ENCODE data around the gene MIEF1.

Gene MIEF1

GRCh38 chr22:39477542-39477941 is 24.5 kb upstream of the MIEF1 start:
- H2BK120ac ChIP-seq (ENCODE audit: low read depth, low read length) = no peak overlapping the region
- no peak overlapping the region for H4K8ac ChIP-seq (ENCODE audit: low read depth, low read length)
- H3K36me3 ChIP-seq (ENCODE audit: control insufficient read depth, insufficient read depth, low read length) = no peaks in the 10 kb centered on the region
- no peak overlapping the region for H3K27ac ChIP-seq (ENCODE audit: low read depth, low read length)
- DNase-seq = no peak
- no peak overlapping the region for H3K9ac ChIP-seq (ENCODE audit: low read length)
- H3K4me3 ChIP-seq (ENCODE audit: low read length) = no peak overlapping the region
- no CpG with 5 or more reads among the region's 9 CpGs for WGBS (ENCODE audit: extremely low coverage, insufficient coverage, low lambda C conversion rate)
- no peak overlapping the region for H2AK5ac ChIP-seq (ENCODE audit: low read length)
- H3K4ac ChIP-seq (ENCODE audit: low read depth, low read length) = no peak overlapping the region
- no peak overlapping the region for H3K23ac ChIP-seq (ENCODE audit: low read length)
- no peaks in the 10 kb centered on the region for H3K79me2 ChIP-seq (ENCODE audit: control insufficient read depth, insufficient read depth, low read length)
- H3K56ac ChIP-seq (ENCODE audit: low read length) = no peak overlapping the region
- peaks cover 18% of the 10 kb centered on the region for H3K4me1 ChIP-seq (ENCODE audit: control insufficient read depth, low read depth, low read length)
- H4K5ac ChIP-seq (ENCODE audit: low read length) = no peak overlapping the region
- H2BK5ac ChIP-seq (ENCODE audit: low read length) = no peak overlapping the region
- H3K27me3 ChIP-seq (ENCODE audit: insufficient read depth, low read length, poor library complexity) = no peaks in the 10 kb centered on the region
- H3K4me2 ChIP-seq (ENCODE audit: low read length) = no peak overlapping the region
- H3K18ac ChIP-seq (ENCODE audit: low read length) = no peak overlapping the region
- no peaks in the 10 kb centered on the region for H3K79me1 ChIP-seq (ENCODE audit: low read length)
- no peak overlapping the region for H2BK15ac ChIP-seq (replicated peaks; ENCODE audit: low read depth)

- no peak overlapping the region for H2BK120ac ChIP-seq (ENCODE audit: low read depth, low read length)
- H3K4me1 ChIP-seq (ENCODE audit: control insufficient read depth, low read depth, low read length) = peaks cover 13% of the 10 kb centered on the region
- no peak for DNase-seq
- no peaks in the 10 kb centered on the region for H3K36me3 ChIP-seq (ENCODE audit: control insufficient read depth, insufficient read depth, low read length)
- H3K4me3 ChIP-seq (ENCODE audit: low read length) = no peak overlapping the region
- H3K18ac ChIP-seq (ENCODE audit: low read length) = no peak overlapping the region
- H3K4ac ChIP-seq (ENCODE audit: low read depth, low read length) = no peak overlapping the region
- no peaks in the 10 kb centered on the region for H3K79me2 ChIP-seq (ENCODE audit: control insufficient read depth, insufficient read depth, low read length)
- no CpG with 5 or more reads among the region's 9 CpGs for WGBS (ENCODE audit: extremely low coverage, insufficient coverage, low lambda C conversion rate)
- H3K56ac ChIP-seq (ENCODE audit: low read length) = no peak overlapping the region
- no peak overlapping the region for H2BK5ac ChIP-seq (ENCODE audit: low read length)
- no peaks in the 10 kb centered on the region for H3K79me1 ChIP-seq (ENCODE audit: low read length)
- no peak overlapping the region for H3K4me2 ChIP-seq (ENCODE audit: low read length)
- H4K5ac ChIP-seq (ENCODE audit: low read length) = no peak overlapping the region
- no peak overlapping the region for H2BK15ac ChIP-seq (replicated peaks; ENCODE audit: low read depth)
- H2AK5ac ChIP-seq (ENCODE audit: low read length) = no peak overlapping the region
- H3K9ac ChIP-seq (ENCODE audit: low read length) = no peak overlapping the region
- no peak overlapping the region for H3K23ac ChIP-seq (ENCODE audit: low read length)
- no peak overlapping the region for H4K8ac ChIP-seq (ENCODE audit: low read depth, low read length)
- no peaks in the 10 kb centered on the region for H3K27me3 ChIP-seq (ENCODE audit: insufficient read depth, low read length, poor library complexity)
- no peak overlapping the region for H3K27ac ChIP-seq (ENCODE audit: low read depth, low read length)
Measured at GRCh38 chr22:39478441-39478850, 23.6 kb upstream of the MIEF1 start.

- no peak for DNase-seq
- Histone ChIP-seq H2BK120ac (ENCODE audit: low read depth, low read length) (no peak overlapping the region), H3K23ac (ENCODE audit: low read length) (no peak overlapping the region), H3K4me3 (ENCODE audit: low read length) (no peak overlapping the region), H4K8ac (ENCODE audit: low read depth, low read length) (no peak overlapping the region), H2BK5ac (ENCODE audit: low read length) (no peak overlapping the region), H2AK5ac (ENCODE audit: low read length) (no peak overlapping the region), H3K27me3 (ENCODE audit: insufficient read depth, low read length, poor library complexity) (no peaks in the 10 kb centered on the region), H4K5ac (ENCODE audit: low read length) (no peak overlapping the region), H3K79me1 (ENCODE audit: low read length) (no peaks in the 10 kb centered on the region), H3K4me2 (ENCODE audit: low read length) (no peak overlapping the region), H3K27ac (ENCODE audit: low read depth, low read length) (no peak overlapping the region), H3K4ac (ENCODE audit: low read depth, low read length) (no peak overlapping the region), H3K56ac (ENCODE audit: low read length) (no peak overlapping the region), H3K79me2 (ENCODE audit: control insufficient read depth, insufficient read depth, low read length) (no peaks in the 10 kb centered on the region), H2BK15ac (replicated peaks; ENCODE audit: low read depth) (no peak overlapping the region), H3K36me3 (ENCODE audit: control insufficient read depth, insufficient read depth, low read length) (no peaks in the 10 kb centered on the region), H3K4me1 (ENCODE audit: control insufficient read depth, low read depth, low read length) (peaks cover 9% of the 10 kb centered on the region), H3K18ac (ENCODE audit: low read length) (no peak overlapping the region), H3K9ac (ENCODE audit: low read length) (no peak overlapping the region)
- WGBS (ENCODE audit: extremely low coverage, insufficient coverage, low lambda C conversion rate) = no CpG with 5 or more reads among the region's 3 CpGs
Measured at GRCh38 chr22:39479254-39479653, 22.8 kb upstream of the MIEF1 start.

GRCh38 chr22:39480557-39480956 is 21.5 kb upstream of the MIEF1 start:
- Histone ChIP-seq H3K79me1 (ENCODE audit: low read length) (no peaks in the 10 kb centered on the region), H3K4me2 (ENCODE audit: low read length) (no peak overlapping the region), H2BK120ac (ENCODE audit: low read depth, low read length) (no peak overlapping the region), H2BK15ac (replicated peaks; ENCODE audit: low read depth) (no peak overlapping the region), H2BK5ac (ENCODE audit: low read length) (no peak overlapping the region), H4K5ac (ENCODE audit: low read length) (no peak overlapping the region), H3K18ac (ENCODE audit: low read length) (no peak overlapping the region), H3K23ac (ENCODE audit: low read length) (no peak overlapping the region), H3K36me3 (ENCODE audit: control insufficient read depth, insufficient read depth, low read length) (no peaks in the 10 kb centered on the region), H3K56ac (ENCODE audit: low read length) (no peak overlapping the region), H3K9ac (ENCODE audit: low read length) (no peak overlapping the region), H3K79me2 (ENCODE audit: control insufficient read depth, insufficient read depth, low read length) (no peaks in the 10 kb centered on the region), H3K4ac (ENCODE audit: low read depth, low read length) (no peak overlapping the region), H2AK5ac (ENCODE audit: low read length) (no peak overlapping the region), H4K8ac (ENCODE audit: low read depth, low read length) (no peak overlapping the region), H3K27ac (ENCODE audit: low read depth, low read length) (no peak overlapping the region), H3K4me3 (ENCODE audit: low read length) (no peak overlapping the region), H3K27me3 (ENCODE audit: insufficient read depth, low read length, poor library complexity) (no peaks in the 10 kb centered on the region), H3K4me1 (ENCODE audit: control insufficient read depth, low read depth, low read length) (peaks cover under 1% of the 10 kb centered on the region)
- no CpG with 5 or more reads among the region's 1 CpG for WGBS (ENCODE audit: extremely low coverage, insufficient coverage, low lambda C conversion rate)
- DNase-seq = no peak

GRCh38 chr22:39481054-39481453 is 21.0 kb upstream of the MIEF1 start:
- H3K9ac ChIP-seq (ENCODE audit: low read length) = no peak overlapping the region
- H3K56ac ChIP-seq (ENCODE audit: low read length) = no peak overlapping the region
- no peaks in the 10 kb centered on the region for H3K79me1 ChIP-seq (ENCODE audit: low read length)
- H4K5ac ChIP-seq (ENCODE audit: low read length) = no peak overlapping the region
- H3K27me3 ChIP-seq (ENCODE audit: insufficient read depth, low read length, poor library complexity) = no peaks in the 10 kb centered on the region
- no peak overlapping the region for H3K23ac ChIP-seq (ENCODE audit: low read length)
- no peaks in the 10 kb centered on the region for H3K79me2 ChIP-seq (ENCODE audit: control insufficient read depth, insufficient read depth, low read length)
- H3K18ac ChIP-seq (ENCODE audit: low read length) = no peak overlapping the region
- no peak overlapping the region for H2BK5ac ChIP-seq (ENCODE audit: low read length)
- H3K4me1 ChIP-seq (ENCODE audit: control insufficient read depth, low read depth, low read length) = no peaks in the 10 kb centered on the region
- no peak overlapping the region for H2AK5ac ChIP-seq (ENCODE audit: low read length)
- no peak overlapping the region for H3K4me2 ChIP-seq (ENCODE audit: low read length)
- no peaks in the 10 kb centered on the region for H3K36me3 ChIP-seq (ENCODE audit: control insufficient read depth, insufficient read depth, low read length)
- no peak overlapping the region for H3K4me3 ChIP-seq (ENCODE audit: low read length)
- no peak overlapping the region for H3K4ac ChIP-seq (ENCODE audit: low read depth, low read length)
- H2BK120ac ChIP-seq (ENCODE audit: low read depth, low read length) = no peak overlapping the region
- H3K27ac ChIP-seq (ENCODE audit: low read depth, low read length) = no peak overlapping the region
- no CpG with 5 or more reads among the region's 16 CpGs for WGBS (ENCODE audit: extremely low coverage, insufficient coverage, low lambda C conversion rate)
- H2BK15ac ChIP-seq (replicated peaks; ENCODE audit: low read depth) = no peak overlapping the region
- no peak for DNase-seq
- H4K8ac ChIP-seq (ENCODE audit: low read depth, low read length) = no peak overlapping the region

GRCh38 chr22:39481595-39481994 is 20.5 kb upstream of the MIEF1 start:
- no peaks in the 10 kb centered on the region for H3K79me1 ChIP-seq (ENCODE audit: low read length)
- no peaks in the 10 kb centered on the region for H3K79me2 ChIP-seq (ENCODE audit: control insufficient read depth, insufficient read depth, low read length)
- no peaks in the 10 kb centered on the region for H3K4me1 ChIP-seq (ENCODE audit: control insufficient read depth, low read depth, low read length)
- H2BK5ac ChIP-seq (ENCODE audit: low read length) = no peak overlapping the region
- no peak overlapping the region for H3K56ac ChIP-seq (ENCODE audit: low read length)
- WGBS (ENCODE audit: extremely low coverage, insufficient coverage, low lambda C conversion rate) = no CpG with 5 or more reads among the region's 5 CpGs
- no peaks in the 10 kb centered on the region for H3K27me3 ChIP-seq (ENCODE audit: insufficient read depth, low read length, poor library complexity)
- no peak overlapping the region for H3K27ac ChIP-seq (ENCODE audit: low read depth, low read length)
- no peak overlapping the region for H2BK120ac ChIP-seq (ENCODE audit: low read depth, low read length)
- no peak overlapping the region for H3K4ac ChIP-seq (ENCODE audit: low read depth, low read length)
- no peak overlapping the region for H4K8ac ChIP-seq (ENCODE audit: low read depth, low read length)
- H3K4me2 ChIP-seq (ENCODE audit: low read length) = no peak overlapping the region
- no peak overlapping the region for H4K5ac ChIP-seq (ENCODE audit: low read length)
- no peaks in the 10 kb centered on the region for H3K36me3 ChIP-seq (ENCODE audit: control insufficient read depth, insufficient read depth, low read length)
- H3K18ac ChIP-seq (ENCODE audit: low read length) = no peak overlapping the region
- no peak overlapping the region for H3K9ac ChIP-seq (ENCODE audit: low read length)
- H2AK5ac ChIP-seq (ENCODE audit: low read length) = no peak overlapping the region
- no peak overlapping the region for H2BK15ac ChIP-seq (replicated peaks; ENCODE audit: low read depth)
- no peak overlapping the region for H3K4me3 ChIP-seq (ENCODE audit: low read length)
- H3K23ac ChIP-seq (ENCODE audit: low read length) = no peak overlapping the region
- no peak for DNase-seq

Data from mesendoderm (in vitro differentiated cells).